ENCODE data around the gene CLDN6.

Gene CLDN6

DNA sequence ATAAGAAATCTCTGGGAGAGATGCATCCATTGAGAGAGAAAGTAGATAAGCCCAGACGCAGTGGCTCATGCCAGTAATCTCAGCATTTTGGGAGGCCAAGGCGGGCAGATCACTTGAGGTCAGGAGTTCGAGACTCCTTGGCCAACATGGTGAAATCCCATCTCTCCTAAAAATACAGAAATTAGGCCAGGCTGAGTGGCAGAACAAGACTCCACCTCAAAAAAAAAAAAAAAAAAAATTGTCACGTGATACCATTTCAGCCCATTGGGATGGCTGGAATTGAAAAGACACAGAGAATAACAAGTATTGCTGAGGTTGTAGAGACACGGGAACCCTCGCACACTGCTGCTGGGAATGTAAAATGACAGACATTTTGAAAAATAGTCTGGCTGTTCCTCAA lies 44.6 kb upstream of the CLDN6 start:
- H2AK5ac ChIP-seq (ENCODE audit: low read length): no peak overlapping the region
- no peak overlapping the region for H2BK120ac ChIP-seq (ENCODE audit: low read depth, low read length)
- H3K18ac ChIP-seq (ENCODE audit: low read length): no peak overlapping the region
- no peak overlapping the region for H3K4me3 ChIP-seq (ENCODE audit: low read length)
- no peaks in the 10 kb centered on the region for H3K36me3 ChIP-seq (ENCODE audit: control insufficient read depth, insufficient read depth, low read length)
- H3K4me2 ChIP-seq (ENCODE audit: low read length): no peak overlapping the region
- H3K27ac ChIP-seq (ENCODE audit: low read depth, low read length): no peak overlapping the region
- H3K23ac ChIP-seq (ENCODE audit: low read length): no peak overlapping the region
- no peaks in the 10 kb centered on the region for H3K27me3 ChIP-seq (ENCODE audit: insufficient read depth, low read length, poor library complexity)
- H4K8ac ChIP-seq (ENCODE audit: low read depth, low read length): no peak overlapping the region
- H3K4me1 ChIP-seq (ENCODE audit: control insufficient read depth, low read depth, low read length): no peaks in the 10 kb centered on the region
- H3K56ac ChIP-seq (ENCODE audit: low read length): no peak overlapping the region
- no CpG with 5 or more reads among the region's 6 CpGs for WGBS (ENCODE audit: extremely low coverage, insufficient coverage, low lambda C conversion rate)
- no peak overlapping the region for H2BK5ac ChIP-seq (ENCODE audit: low read length)
- no peak overlapping the region for H3K9ac ChIP-seq (ENCODE audit: low read length)
- no peaks in the 10 kb centered on the region for H3K79me1 ChIP-seq (ENCODE audit: low read length)
- no peak overlapping the region for H3K4ac ChIP-seq (ENCODE audit: low read depth, low read length)
- no peak overlapping the region for H4K5ac ChIP-seq (ENCODE audit: low read length)
- H2BK15ac ChIP-seq (replicated peaks; ENCODE audit: low read depth): no peak overlapping the region
- no peak for DNase-seq
- no peaks in the 10 kb centered on the region for H3K79me2 ChIP-seq (ENCODE audit: control insufficient read depth, insufficient read depth, low read length)

DNA sequence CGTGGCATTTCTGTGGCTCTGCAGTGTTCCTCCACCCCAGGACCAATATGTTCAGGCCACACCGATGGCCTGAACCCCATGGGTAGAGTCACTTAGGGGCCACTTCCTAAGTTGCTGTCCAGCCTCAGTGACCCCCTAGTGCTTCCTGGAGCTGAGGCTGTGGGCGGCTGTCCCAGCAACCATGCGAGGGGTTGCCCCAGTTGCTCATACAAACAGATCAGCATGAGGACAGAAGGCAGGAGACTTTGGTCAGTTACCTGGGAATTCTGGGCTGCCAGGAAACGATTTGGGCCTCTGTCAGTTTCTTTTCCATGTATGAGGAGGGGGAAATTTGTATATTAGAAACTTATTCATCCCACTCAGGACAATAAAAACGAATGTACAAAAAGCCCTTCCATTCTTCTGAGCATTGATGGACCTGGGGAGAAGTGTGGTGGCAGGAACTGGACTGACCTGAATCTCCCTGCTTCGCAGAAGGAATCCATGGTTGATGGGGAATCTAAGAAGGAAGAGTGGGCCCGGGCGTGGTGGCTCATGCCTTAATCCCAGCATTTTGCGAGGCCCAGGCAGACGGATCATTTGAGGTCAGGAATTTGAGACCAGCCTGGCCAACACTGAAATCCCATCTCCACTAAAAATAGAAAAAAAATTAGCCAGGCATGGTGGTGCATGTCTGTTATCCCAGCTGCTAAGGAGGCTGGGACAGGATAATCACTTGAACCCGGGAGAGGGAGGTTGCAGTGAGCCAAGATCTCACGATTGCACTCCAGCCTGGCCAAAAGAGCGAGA lies 42.5 kb upstream of the CLDN6 start:
- Histone ChIP-seq H3K9ac (ENCODE audit: low read length) (no peak overlapping the region), H3K4ac (ENCODE audit: low read depth, low read length) (no peak overlapping the region), H3K79me1 (ENCODE audit: low read length) (no peaks in the 10 kb centered on the region), H3K56ac (ENCODE audit: low read length) (no peak overlapping the region), H3K4me3 (ENCODE audit: low read length) (no peak overlapping the region), H2BK15ac (replicated peaks; ENCODE audit: low read depth) (no peak overlapping the region), H3K36me3 (ENCODE audit: control insufficient read depth, insufficient read depth, low read length) (no peaks in the 10 kb centered on the region), H3K4me2 (ENCODE audit: low read length) (no peak overlapping the region), H2BK120ac (ENCODE audit: low read depth, low read length) (no peak overlapping the region), H3K27ac (ENCODE audit: low read depth, low read length) (no peak overlapping the region), H2BK5ac (ENCODE audit: low read length) (no peak overlapping the region), H2AK5ac (ENCODE audit: low read length) (no peak overlapping the region), H4K5ac (ENCODE audit: low read length) (no peak overlapping the region), H3K27me3 (ENCODE audit: insufficient read depth, low read length, poor library complexity) (no peaks in the 10 kb centered on the region), H3K79me2 (ENCODE audit: control insufficient read depth, insufficient read depth, low read length) (no peaks in the 10 kb centered on the region), H3K23ac (ENCODE audit: low read length) (no peak overlapping the region), H3K18ac (ENCODE audit: low read length) (no peak overlapping the region), H3K4me1 (ENCODE audit: control insufficient read depth, low read depth, low read length) (no peaks in the 10 kb centered on the region), H4K8ac (ENCODE audit: low read depth, low read length) (no peak overlapping the region)
- no CpG with 5 or more reads among the region's 14 CpGs for WGBS (ENCODE audit: extremely low coverage, insufficient coverage, low lambda C conversion rate)
- DNase-seq: no peak

DNA sequence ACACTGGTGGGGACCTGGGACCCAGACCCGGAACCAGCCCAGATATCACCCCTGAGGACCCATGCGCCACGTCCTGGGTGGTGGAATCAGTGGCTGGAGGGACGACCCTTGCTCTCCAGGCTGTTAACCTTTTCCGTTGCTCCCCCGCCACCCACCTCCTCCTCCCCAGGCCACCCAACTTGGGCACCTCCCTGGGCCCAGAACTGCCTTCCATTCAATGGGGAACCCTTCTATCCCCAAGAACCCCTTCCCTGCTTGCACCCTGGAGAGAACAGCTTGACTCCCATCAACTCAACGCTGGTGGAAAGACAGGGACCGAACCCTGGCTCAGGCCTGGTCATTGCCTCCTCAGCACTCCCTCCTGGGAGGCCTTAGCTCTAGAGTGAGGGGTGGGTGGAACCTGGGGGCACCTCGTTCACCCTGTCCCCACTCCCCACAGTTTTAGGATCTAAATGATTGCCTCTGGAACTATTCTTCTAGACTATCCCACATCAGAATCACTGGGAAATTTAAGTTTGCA lies 41.8 kb upstream of the CLDN6 start:
- no peaks in the 10 kb centered on the region for H3K79me2 ChIP-seq (ENCODE audit: control insufficient read depth, insufficient read depth, low read length)
- H3K27ac ChIP-seq (ENCODE audit: low read depth, low read length): peak overlapping the region; percentile 7
- peak overlapping the region; percentile 1 for H3K18ac ChIP-seq (ENCODE audit: low read length)
- no peak overlapping the region for H2BK120ac ChIP-seq (ENCODE audit: low read depth, low read length)
- DNase-seq: no peak
- no peaks in the 10 kb centered on the region for H3K36me3 ChIP-seq (ENCODE audit: control insufficient read depth, insufficient read depth, low read length)
- WGBS (ENCODE audit: extremely low coverage, insufficient coverage, low lambda C conversion rate): no CpG with 5 or more reads among the region's 9 CpGs
- H3K4me1 ChIP-seq (ENCODE audit: control insufficient read depth, low read depth, low read length): no peaks in the 10 kb centered on the region
- no peak overlapping the region for H2BK15ac ChIP-seq (replicated peaks; ENCODE audit: low read depth)
- no peak overlapping the region for H3K4ac ChIP-seq (ENCODE audit: low read depth, low read length)
- H2BK5ac ChIP-seq (ENCODE audit: low read length): peak overlapping the region; percentile 20
- H2AK5ac ChIP-seq (ENCODE audit: low read length): no peak overlapping the region
- H3K23ac ChIP-seq (ENCODE audit: low read length): no peak overlapping the region
- H4K5ac ChIP-seq (ENCODE audit: low read length): no peak overlapping the region
- peak overlapping the region; percentile 88 for H3K56ac ChIP-seq (ENCODE audit: low read length)
- H3K9ac ChIP-seq (ENCODE audit: low read length): peak overlapping the region; percentile 77
- H3K79me1 ChIP-seq (ENCODE audit: low read length): no peaks in the 10 kb centered on the region
- H4K8ac ChIP-seq (ENCODE audit: low read depth, low read length): no peak overlapping the region
- H3K4me3 ChIP-seq (ENCODE audit: low read length): peak overlapping the region; percentile 27
- H3K4me2 ChIP-seq (ENCODE audit: low read length): peak overlapping the region; percentile 45
- no peaks in the 10 kb centered on the region for H3K27me3 ChIP-seq (ENCODE audit: insufficient read depth, low read length, poor library complexity)

GRCh38 chr16:3059041-3059722 lies 41.2 kb upstream of the CLDN6 start:
- DNase-seq: peak; percentile 94

DNA sequence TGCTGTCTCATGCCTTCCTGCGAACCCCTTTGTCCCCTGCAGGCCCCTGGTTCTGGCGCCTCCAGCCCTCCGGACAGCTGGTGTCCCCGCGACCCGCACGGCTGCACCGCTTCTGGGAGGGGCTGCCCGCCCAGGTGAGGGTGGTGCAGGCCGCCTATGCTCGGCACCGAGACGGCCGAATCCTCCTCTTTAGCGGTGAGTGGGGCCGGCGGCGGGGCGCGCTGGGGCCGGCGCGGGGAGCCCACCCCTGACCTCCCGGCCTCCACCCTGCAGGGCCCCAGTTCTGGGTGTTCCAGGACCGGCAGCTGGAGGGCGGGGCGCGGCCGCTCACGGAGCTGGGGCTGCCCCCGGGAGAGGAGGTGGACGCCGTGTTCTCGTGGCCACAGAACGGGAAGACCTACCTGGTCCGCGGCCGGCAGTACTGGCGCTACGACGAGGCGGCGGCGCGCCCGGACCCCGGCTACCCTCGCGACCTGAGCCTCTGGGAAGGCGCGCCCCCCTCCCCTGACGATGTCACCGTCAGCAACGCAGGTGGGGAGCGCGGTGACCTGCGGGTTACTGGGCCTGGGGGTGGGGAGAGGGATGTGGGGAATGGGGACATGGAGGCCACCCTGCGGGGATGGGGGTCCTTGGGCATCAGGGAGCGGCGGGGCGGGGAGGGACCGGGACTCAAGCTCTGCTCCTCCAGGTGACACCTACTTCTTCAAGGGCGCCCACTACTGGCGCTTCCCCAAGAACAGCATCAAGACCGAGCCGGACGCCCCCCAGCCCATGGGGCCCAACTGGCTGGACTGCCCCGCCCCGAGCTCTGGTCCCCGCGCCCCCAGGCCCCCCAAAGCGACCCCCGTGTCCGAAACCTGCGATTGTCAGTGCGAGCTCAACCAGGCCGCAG lies 40.4 kb upstream of the CLDN6 start:
- Histone ChIP-seq H4K5ac (ENCODE audit: low read length) (no peak overlapping the region), H2BK120ac (ENCODE audit: low read depth, low read length) (no peak overlapping the region), H3K79me1 (ENCODE audit: low read length) (no peaks in the 10 kb centered on the region), H3K27ac (ENCODE audit: low read depth, low read length) (no peak overlapping the region), H2AK5ac (ENCODE audit: low read length) (no peak overlapping the region), H3K79me2 (ENCODE audit: control insufficient read depth, insufficient read depth, low read length) (no peaks in the 10 kb centered on the region), H3K18ac (ENCODE audit: low read length) (peak overlapping the region; percentile 25), H3K4ac (ENCODE audit: low read depth, low read length) (no peak overlapping the region), H3K56ac (ENCODE audit: low read length) (peak overlapping the region; percentile 96), H3K9ac (ENCODE audit: low read length) (peak overlapping the region; percentile 91), H3K23ac (ENCODE audit: low read length) (peak overlapping the region; percentile 15), H2BK5ac (ENCODE audit: low read length) (no peak overlapping the region), H3K4me3 (ENCODE audit: low read length) (peak overlapping the region; percentile 62), H2BK15ac (replicated peaks; ENCODE audit: low read depth) (no peak overlapping the region), H3K4me2 (ENCODE audit: low read length) (peak overlapping the region; percentile 78), H3K27me3 (ENCODE audit: insufficient read depth, low read length, poor library complexity) (no peaks in the 10 kb centered on the region), H4K8ac (ENCODE audit: low read depth, low read length) (no peak overlapping the region), H3K36me3 (ENCODE audit: control insufficient read depth, insufficient read depth, low read length) (no peaks in the 10 kb centered on the region), H3K4me1 (ENCODE audit: control insufficient read depth, low read depth, low read length) (no peaks in the 10 kb centered on the region)
- WGBS (ENCODE audit: extremely low coverage, insufficient coverage, low lambda C conversion rate): no CpG with 5 or more reads among the region's 77 CpGs
- peak; percentile 81 for DNase-seq

More at GRCh38 chr16:3059041-3059722, 41.2 kb upstream of the CLDN6 start:
- Histone ChIP-seq H3K27me3 (ENCODE audit: insufficient read depth, low read length, poor library complexity) (no peaks in the 10 kb centered on the region), H2BK120ac (ENCODE audit: low read depth, low read length) (no peak overlapping the region), H2AK5ac (ENCODE audit: low read length) (no peak overlapping the region), H3K36me3 (ENCODE audit: control insufficient read depth, insufficient read depth, low read length) (no peaks in the 10 kb centered on the region), H2BK5ac (ENCODE audit: low read length) (peak overlapping the region; percentile 20), H4K8ac (ENCODE audit: low read depth, low read length) (no peak overlapping the region), H3K27ac (ENCODE audit: low read depth, low read length) (peak overlapping the region; percentile 7), H3K4me3 (ENCODE audit: low read length) (peak overlapping the region; percentile 62), H3K56ac (ENCODE audit: low read length) (peak overlapping the region; percentile 96), H3K9ac (ENCODE audit: low read length) (peak overlapping the region; percentile 91), H3K18ac (ENCODE audit: low read length) (peak overlapping the region; percentile 25), H2BK15ac (replicated peaks; ENCODE audit: low read depth) (no peak overlapping the region), H3K4ac (ENCODE audit: low read depth, low read length) (no peak overlapping the region), H3K79me1 (ENCODE audit: low read length) (no peaks in the 10 kb centered on the region), H3K23ac (ENCODE audit: low read length) (no peak overlapping the region), H3K4me2 (ENCODE audit: low read length) (peak overlapping the region; percentile 78), H3K79me2 (ENCODE audit: control insufficient read depth, insufficient read depth, low read length) (no peaks in the 10 kb centered on the region), H4K5ac (ENCODE audit: low read length) (no peak overlapping the region), H3K4me1 (ENCODE audit: control insufficient read depth, low read depth, low read length) (no peaks in the 10 kb centered on the region)
- no CpG with 5 or more reads among the region's 67 CpGs for WGBS (ENCODE audit: extremely low coverage, insufficient coverage, low lambda C conversion rate)
